Upper lobe of right lung (tissue), 1 donor: ENCODE results near the gene FGFR1OP2. TPM values are rescaled to one million over a fixed set of nuclear protein-coding genes. Genes with fewer than 3 reads are reported as not detected.

ENCODE experiments used
- ATAC-seq: fragments of 200-7000 bp; cut with Tn5 transposase; one replicate; pipeline ENCODE4 v1.9.1; 2020; ENCODE audit warnings: mild to moderate bottlenecking, moderate library complexity
- DNase-seq: peaks from one replicate; pipeline ENCODE4 v3.0.0-alpha.2; 2020
- H3K27ac ChIP-seq: fragments of 200-600 bp; one replicate; pipeline ENCODE4 v1.8.0; 2022
- H3K27me3 ChIP-seq: fragments of 200-600 bp; one replicate; pipeline ENCODE4 v1.8.0; 2022; ENCODE audit warnings: mild to moderate bottlenecking
- H3K36me3 ChIP-seq: fragments of 200-600 bp; one replicate; pipeline ENCODE4 v1.8.0; 2022
- H3K4me1 ChIP-seq: fragments of 200-600 bp; one replicate; pipeline ENCODE4 v1.8.0; 2022
- H3K4me3 ChIP-seq: fragments of 200-600 bp; one replicate; pipeline ENCODE4 v1.8.0; 2022; ENCODE audit warnings: mild to moderate bottlenecking
- H3K9me3 ChIP-seq: fragments of 200-600 bp; one replicate; pipeline ENCODE4 v1.8.0; 2022
- intact Hi-C: fragments of 100-400 bp; cut with DNase I; formaldehyde crosslinking; loops from one replicate; pipeline ENCODE4 v1.11.0; 2022
- total RNA-seq: library from RNA; stranded (reverse); fragmentation: NEBNext Ultra II Directional; extraction: Animal tissue kit (Norgen Biotek cat#: 25700); gene quantifications from one replicate; pipeline ENCODE4 v1.2.1, GENCODE V29; 2021
- TF ChIP-seq, protein P1 (sequence below): fragments of 200-600 bp; IDR thresholded peaks from one replicate; pipeline ENCODE4 v1.8.0; 2022; ENCODE audit warnings: antibody characterized with exemption
- donor health status: DM: no; HTN: yes; CAD: no; lungs with severe emphysema.

The FGFR1OP2 gene
- total RNA-seq, 1 donor from 2014 or later, result 64.1 TPM

DNA sequence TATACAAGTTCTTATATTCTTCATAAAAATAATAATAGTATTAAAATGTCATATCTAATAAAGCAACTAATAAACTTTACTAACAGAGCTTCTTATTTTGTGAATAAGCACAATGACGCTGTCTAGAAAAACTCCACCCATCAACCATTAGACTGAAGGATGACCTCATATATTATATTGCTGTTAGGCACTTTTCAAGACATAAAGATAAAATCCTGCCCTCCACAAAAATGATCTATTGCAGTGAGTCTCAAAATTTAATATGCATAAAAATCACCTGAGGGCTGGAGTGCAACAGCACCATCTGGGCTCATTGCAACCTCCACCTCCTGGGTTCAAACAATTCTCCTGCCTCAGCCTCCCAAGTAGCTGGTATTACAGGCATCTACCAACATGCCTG lies 55.8 kb downstream of the FGFR1OP2 start:
- no peak overlapping the region for H3K27ac ChIP-seq
- ATAC-seq (no peak), DNase-seq (no peak)
- H3K27me3 ChIP-seq, result no peaks in the 10 kb centered on the region
- H3K4me3 ChIP-seq, result no peak overlapping the region
- TF ChIP-seq, protein P1, sequence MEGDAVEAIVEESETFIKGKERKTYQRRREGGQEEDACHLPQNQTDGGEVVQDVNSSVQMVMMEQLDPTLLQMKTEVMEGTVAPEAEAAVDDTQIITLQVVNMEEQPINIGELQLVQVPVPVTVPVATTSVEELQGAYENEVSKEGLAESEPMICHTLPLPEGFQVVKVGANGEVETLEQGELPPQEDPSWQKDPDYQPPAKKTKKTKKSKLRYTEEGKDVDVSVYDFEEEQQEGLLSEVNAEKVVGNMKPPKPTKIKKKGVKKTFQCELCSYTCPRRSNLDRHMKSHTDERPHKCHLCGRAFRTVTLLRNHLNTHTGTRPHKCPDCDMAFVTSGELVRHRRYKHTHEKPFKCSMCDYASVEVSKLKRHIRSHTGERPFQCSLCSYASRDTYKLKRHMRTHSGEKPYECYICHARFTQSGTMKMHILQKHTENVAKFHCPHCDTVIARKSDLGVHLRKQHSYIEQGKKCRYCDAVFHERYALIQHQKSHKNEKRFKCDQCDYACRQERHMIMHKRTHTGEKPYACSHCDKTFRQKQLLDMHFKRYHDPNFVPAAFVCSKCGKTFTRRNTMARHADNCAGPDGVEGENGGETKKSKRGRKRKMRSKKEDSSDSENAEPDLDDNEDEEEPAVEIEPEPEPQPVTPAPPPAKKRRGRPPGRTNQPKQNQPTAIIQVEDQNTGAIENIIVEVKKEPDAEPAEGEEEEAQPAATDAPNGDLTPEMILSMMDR, result no peak
- H3K9me3 ChIP-seq, result no peaks in the 10 kb centered on the region
- intact Hi-C loops, result no loop called here
- H3K4me1 ChIP-seq, result no peaks in the 10 kb centered on the region
- peaks cover 76% of the 10 kb centered on the region for H3K36me3 ChIP-seq

DNA sequence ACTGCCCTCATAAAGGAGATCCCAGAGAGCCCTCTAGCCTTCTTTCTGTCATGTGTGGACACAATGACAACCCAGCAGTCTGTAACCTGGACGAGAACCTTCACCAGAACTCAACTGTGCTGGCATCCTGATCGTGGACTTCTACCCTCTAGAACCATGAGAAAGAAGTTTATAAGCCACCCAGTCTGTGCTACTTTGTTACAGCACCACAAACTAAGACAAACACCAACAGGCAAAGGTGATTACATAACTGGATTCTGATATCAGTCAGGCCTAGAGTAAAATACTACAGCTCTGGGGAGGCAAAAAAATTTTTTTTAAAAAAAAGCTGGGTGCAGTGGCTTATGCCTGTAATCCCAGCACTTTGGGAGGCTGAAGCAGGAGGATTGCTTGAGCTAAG lies 57.4 kb downstream of the FGFR1OP2 start:
- TF ChIP-seq, protein P1, result no peak

DNA sequence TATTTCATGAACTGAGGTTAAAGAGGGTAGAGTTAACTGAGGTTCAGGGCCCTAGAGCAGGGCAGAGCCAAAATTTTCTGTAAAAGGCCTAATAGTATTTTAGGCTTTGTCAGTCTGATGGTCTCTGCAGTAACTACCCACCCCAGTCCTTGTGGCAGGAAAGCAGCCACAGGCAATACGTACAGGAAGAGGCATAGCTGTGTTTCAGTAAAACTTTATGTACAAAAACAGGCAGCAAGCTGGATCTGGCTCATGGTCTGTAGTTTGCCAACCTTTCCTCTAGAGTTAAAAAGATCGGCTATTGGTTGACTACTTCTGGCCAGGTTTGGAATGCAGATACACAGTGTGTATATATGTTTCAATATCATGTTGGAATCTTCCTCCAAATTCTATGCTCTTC lies 58.7 kb downstream of the FGFR1OP2 start:
- TF ChIP-seq, protein P1, result no peak
- no peak overlapping the region for H3K27ac ChIP-seq

More for the DNA sequence above, 57.4 kb downstream of the FGFR1OP2 start:
- Histone ChIP-seq H3K27me3 (no peaks in the 10 kb centered on the region), H3K36me3 (peaks cover 63% of the 10 kb centered on the region), H3K27ac (no peak overlapping the region), H3K4me1 (no peaks in the 10 kb centered on the region), H3K9me3 (no peaks in the 10 kb centered on the region), H3K4me3 (no peak overlapping the region)
- intact Hi-C loops, result no loop called here
- DNase-seq (no peak), ATAC-seq (no peak)

DNA sequence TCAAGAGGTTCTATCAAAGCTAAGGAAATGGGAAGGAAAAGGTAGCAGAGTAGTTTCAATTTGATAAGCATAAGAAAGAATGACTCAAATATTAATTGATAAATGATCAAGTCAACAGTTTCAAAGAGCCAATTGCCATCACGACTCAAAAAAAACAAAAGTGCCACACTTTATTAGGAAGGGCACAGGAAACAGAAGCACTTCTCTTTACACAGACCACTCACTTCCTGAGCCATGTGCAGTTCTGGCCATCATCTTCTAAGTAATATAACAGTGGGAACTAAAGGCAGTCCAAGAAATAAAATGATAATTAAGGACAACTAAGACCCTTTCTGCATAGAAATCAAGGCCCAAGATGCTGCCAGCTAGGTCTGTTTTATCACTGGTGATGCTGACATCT lies 62.7 kb downstream of the FGFR1OP2 start:
- Histone ChIP-seq H3K4me3 (no peak overlapping the region), H3K36me3 (peaks cover 27% of the 10 kb centered on the region), H3K27me3 (no peaks in the 10 kb centered on the region), H3K4me1 (peaks cover 13% of the 10 kb centered on the region), H3K27ac (no peak overlapping the region), H3K9me3 (no peaks in the 10 kb centered on the region)
- ATAC-seq (no peak), DNase-seq (no peak)
- TF ChIP-seq, protein P1, result no peak
- intact Hi-C loops, result no loop called here

More for the DNA sequence above, 58.7 kb downstream of the FGFR1OP2 start:
- H3K4me3 ChIP-seq, result no peak overlapping the region
- peaks cover 9% of the 10 kb centered on the region for H3K4me1 ChIP-seq
- H3K9me3 ChIP-seq, result no peaks in the 10 kb centered on the region
- no peak for ATAC-seq
- no peak for DNase-seq
- intact Hi-C loops, result no loop called here
- H3K36me3 ChIP-seq, result peaks cover 62% of the 10 kb centered on the region
- H3K27me3 ChIP-seq, result no peaks in the 10 kb centered on the region

DNA sequence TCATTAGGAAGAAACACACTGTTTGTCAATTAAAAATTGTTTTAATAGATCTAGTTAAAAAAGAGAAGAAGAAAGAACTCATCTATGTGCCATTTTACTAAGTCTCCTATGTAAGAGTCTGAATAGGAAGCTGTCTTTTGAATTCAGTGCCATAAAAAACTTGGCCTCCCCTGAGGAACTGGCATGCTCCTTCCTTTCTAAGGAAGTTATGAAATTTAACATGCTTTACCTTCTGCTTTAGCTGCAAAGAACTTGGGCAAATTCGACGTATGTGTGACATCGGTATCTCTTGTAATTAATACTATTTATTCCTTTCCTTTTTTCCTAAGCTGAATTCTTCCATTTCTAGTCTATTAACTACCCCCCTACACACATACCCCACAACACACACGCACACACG lies 63.4 kb downstream of the FGFR1OP2 start:
- no peaks in the 10 kb centered on the region for H3K9me3 ChIP-seq
- TF ChIP-seq, protein P1, result no peak
- ATAC-seq, result no peak
- DNase-seq, result no peak
- H3K27me3 ChIP-seq, result no peaks in the 10 kb centered on the region
- no peak overlapping the region for H3K27ac ChIP-seq
- intact Hi-C loops, result no loop called here
- no peak overlapping the region for H3K4me3 ChIP-seq
- peaks cover 24% of the 10 kb centered on the region for H3K36me3 ChIP-seq
- peaks cover 13% of the 10 kb centered on the region for H3K4me1 ChIP-seq

DNA sequence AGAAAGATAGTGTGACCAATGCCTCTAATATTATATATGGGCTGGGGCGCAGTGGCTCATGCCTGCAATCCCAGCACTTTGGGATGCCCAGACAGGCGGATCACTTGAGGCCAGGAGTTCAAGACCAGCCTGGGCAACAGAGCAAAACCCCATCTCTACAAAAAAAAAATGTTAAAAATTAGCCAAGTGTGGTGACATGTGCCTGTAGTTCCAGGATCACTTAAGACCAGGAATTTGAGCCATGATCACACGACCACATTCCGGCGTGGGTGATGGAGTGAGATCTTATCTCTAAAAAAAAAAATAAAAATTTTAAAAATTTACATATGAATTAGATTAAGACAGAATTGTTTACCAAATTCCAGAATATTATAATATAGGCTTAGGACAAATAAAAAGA lies 63.9 kb downstream of the FGFR1OP2 start:
- H3K9me3 ChIP-seq, result no peaks in the 10 kb centered on the region
- intact Hi-C loops, result no loop called here

More for the DNA sequence above, 63.9 kb downstream of the FGFR1OP2 start:
- Histone ChIP-seq H3K27ac (no peak overlapping the region), H3K27me3 (no peaks in the 10 kb centered on the region), H3K4me1 (peaks cover 17% of the 10 kb centered on the region), H3K36me3 (peaks cover 19% of the 10 kb centered on the region), H3K4me3 (no peak overlapping the region)
- TF ChIP-seq, protein P1, result no peak
- ATAC-seq, result no peak
- no peak for DNase-seq
